PC-9 (cell line): ENCODE results near the gene AGBL3. TPM values are rescaled to one million over a fixed set of nuclear protein-coding genes. Genes with fewer than 3 reads are reported as not detected.

Source experiments
- BruUV-seq: library from RNA; stranded (reverse); fragments of 400-500 nt; replicated peaks from 2 replicates; lab custom pipeline; 2021; lab: Mats Ljungman, UMichigan
- CTCF ChIA-PET: fragments of 300-600 bp; sonication (Branson Sonifier 250); formaldehyde crosslinking; loops from one replicate; lab custom pipeline; 2022; ENCODE audit warnings: antibody characterized with exemption; lab: Charles Lee
- POLR2A ChIA-PET: fragments of 300-600 bp; sonication (Branson Sonifier 250); formaldehyde crosslinking; loops from one replicate; lab custom pipeline; 2022; ENCODE audit warnings: antibody characterized with exemption; ENCODE audit not compliant: unreplicated experiment; lab: Charles Lee
- DNase-seq, 2 experiments: peaks; one replicate each; pipeline versions ENCODE4 v3.0.0 to v3.0.0-alpha.2; 2015 to 2022; ENCODE audit warnings: mixed read lengths in 1 of 2
- H2AFZ ChIP-seq: fragments of 200-600 bp; sonication (generic); 2 replicates; pipeline ENCODE4 v1.8.1; 2017; ENCODE audit warnings: antibody characterized with exemption
- H3F3A ChIP-seq: fragments of 200-600 bp; sonication (generic); 2 replicates; pipeline ENCODE4 v1.8.1; 2017; ENCODE audit warnings: antibody characterized with exemption, mild to moderate bottlenecking, low read depth; ENCODE audit not compliant: insufficient read depth
- H3K27ac ChIP-seq: fragments of 200-600 bp; sonication (generic); 2 replicates; pipeline ENCODE4 v1.6.1; 2016; ENCODE audit warnings: mixed run types
- H3K27me3 ChIP-seq: fragments of 200-600 bp; sonication (generic); 2 replicates; pipeline ENCODE4 v1.6.1; 2016; ENCODE audit warnings: low read depth, mixed run types; ENCODE audit not compliant: insufficient read depth
- H3K36me3 ChIP-seq: fragments of 200-600 bp; sonication (generic); 2 replicates; pipeline ENCODE4 v1.6.1; 2016; ENCODE audit warnings: low read depth, mixed run types
- H3K4me1 ChIP-seq: fragments of 200-600 bp; sonication (generic); replicated peaks from 2 replicates; pipeline ENCODE4 v1.6.1; 2016; ENCODE audit warnings: mixed run types; ENCODE audit not compliant: insufficient read depth
- H3K4me2 ChIP-seq: fragments of 200-600 bp; sonication (generic); 2 replicates; pipeline ENCODE4 v1.6.1; 2017; ENCODE audit warnings: mixed run types
- H3K4me3 ChIP-seq: fragments of 200-600 bp; sonication (generic); 2 replicates; pipeline ENCODE4 v1.6.1; 2016; ENCODE audit warnings: mixed run types
- H3K79me2 ChIP-seq: fragments of 200-600 bp; sonication (generic); 2 replicates; pipeline ENCODE4 v1.6.1; 2017; ENCODE audit warnings: low read depth, mixed run types
- H3K9me2 ChIP-seq: fragments of 200-600 bp; sonication (generic); 2 replicates; pipeline ENCODE4 v1.8.1; 2017; ENCODE audit warnings: mild to moderate bottlenecking; ENCODE audit not compliant: insufficient read depth
- H3K9me3 ChIP-seq: fragments of 200-600 bp; sonication (generic); 2 replicates; pipeline ENCODE4 v1.8.1; 2016; ENCODE audit warnings: low read depth; ENCODE audit not compliant: insufficient read depth
- H4K20me1 ChIP-seq: fragments of 200-600 bp; sonication (generic); 2 replicates; pipeline ENCODE4 v1.8.1; 2017; ENCODE audit not compliant: insufficient read depth
- EZH2 ChIP-seq: fragments of 200-600 bp; sonication (generic); IDR thresholded peaks from 2 replicates; pipeline ENCODE4 v1.8.0; 2017; ENCODE audit warnings: antibody characterized with exemption, low read depth
- intact Hi-C: fragments of 100-400 bp; cut with micrococcal nuclease; formaldehyde crosslinking; loops from one replicate; pipeline ENCODE4 v1.10.0; 2022; ENCODE audit not compliant: unreplicated experiment
- total RNA-seq: library from RNA; stranded (reverse); gene quantifications from 2 replicates; pipeline ENCODE4 v1.2.3, GENCODE V29; 2021
- TF ChIP-seq, protein P1 (sequence below): fragments of 200-600 bp; sonication (generic); conservative IDR thresholded peaks from 2 replicates; pipeline ENCODE4 v1.6.1; 2017; ENCODE audit warnings: mixed run types, antibody characterized with exemption, mild to moderate bottlenecking, moderate library complexity

The AGBL3 gene
- total RNA-seq, 1 experiment from 2014 or later, result 3.2 TPM

DNA sequence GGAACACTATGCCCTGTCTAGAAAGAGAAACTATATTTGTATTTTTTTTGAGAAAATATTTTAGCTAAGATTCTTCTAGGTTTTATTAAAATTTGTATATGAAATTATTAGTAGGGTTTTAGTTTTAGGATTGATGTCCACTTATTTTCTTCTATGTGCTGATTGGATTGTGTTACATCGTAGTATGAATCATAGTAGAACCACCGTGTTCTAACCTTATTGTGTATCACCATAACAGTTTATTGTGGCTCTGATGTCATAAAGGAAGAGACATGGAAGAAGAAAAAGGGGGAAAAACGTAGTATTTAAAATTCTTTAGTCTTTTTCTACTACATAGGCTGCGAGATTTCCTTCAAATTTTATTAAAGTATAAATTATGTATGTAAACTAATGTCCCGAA lies 1.9 kb downstream of the AGBL3 start:
- no peak for DNase-seq

DNA sequence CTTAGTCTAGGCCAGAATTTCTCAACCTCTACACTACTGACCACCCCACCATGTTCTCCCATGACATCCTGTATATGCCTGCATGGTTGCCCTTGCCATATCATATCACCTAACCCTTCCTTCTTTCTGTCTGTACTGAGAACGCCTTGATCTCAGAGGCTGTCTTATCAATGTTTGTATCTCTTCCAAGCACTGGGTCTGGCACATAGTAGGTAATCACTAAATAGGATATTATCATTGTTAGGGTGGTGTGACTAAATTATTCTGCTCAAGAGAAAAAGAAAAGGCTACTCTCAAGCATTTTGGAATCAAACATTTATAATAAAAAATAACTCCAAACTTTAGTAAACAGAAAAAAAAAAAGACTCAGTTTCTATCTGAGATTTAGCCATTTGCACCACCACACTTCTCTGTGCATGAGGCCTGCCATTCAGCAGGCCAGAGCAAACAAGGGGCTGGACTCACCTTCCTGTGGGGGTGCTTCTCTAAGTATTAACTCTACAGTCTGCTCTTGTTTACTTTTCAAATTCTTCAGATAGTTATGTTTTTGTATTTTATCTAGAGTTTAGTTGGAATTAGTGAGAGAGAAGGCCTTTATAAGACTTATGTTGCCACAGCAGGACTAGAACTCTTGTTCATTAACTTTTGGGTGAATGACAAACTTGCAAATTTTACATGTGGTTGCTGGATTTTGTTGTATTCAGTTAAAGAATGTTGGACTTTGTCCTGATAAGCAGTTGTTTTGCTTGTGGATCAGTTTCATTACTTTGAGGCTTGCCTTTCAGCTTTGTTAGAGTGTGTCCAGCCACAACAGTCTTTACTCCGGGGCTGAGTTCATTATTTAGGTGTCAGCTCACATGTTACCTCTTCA lies 5.4 kb downstream of the AGBL3 start:
- intact Hi-C loops, result loop anchor here (5.0 kb wide), 1 partner anchor 986 kb away; the partner anchor contains the start of gene MTPN
- Histone ChIP-seq H3K79me2 (peaks cover 25% of the 10 kb centered on the region), H3K9me3 (no peaks in the 10 kb centered on the region), H3F3A (peaks cover 5% of the 10 kb centered on the region; the same call in 1 of the 2 replicates), H3K36me3 (peaks cover 12% of the 10 kb centered on the region; the same call in 1 of the 2 replicates), H3K27ac (no peak overlapping the region), H3K4me3 (no peak overlapping the region), H4K20me1 (no peaks in the 10 kb centered on the region), H3K27me3 (no peaks in the 10 kb centered on the region), H3K9me2 (no peaks in the 10 kb centered on the region), H2AFZ (no peak overlapping the region), H3K4me2 (no peak overlapping the region), H3K4me1 (peaks cover 13% of the 10 kb centered on the region)
- no peak for TF ChIP-seq EZH2
- TF ChIP-seq, protein P1, sequence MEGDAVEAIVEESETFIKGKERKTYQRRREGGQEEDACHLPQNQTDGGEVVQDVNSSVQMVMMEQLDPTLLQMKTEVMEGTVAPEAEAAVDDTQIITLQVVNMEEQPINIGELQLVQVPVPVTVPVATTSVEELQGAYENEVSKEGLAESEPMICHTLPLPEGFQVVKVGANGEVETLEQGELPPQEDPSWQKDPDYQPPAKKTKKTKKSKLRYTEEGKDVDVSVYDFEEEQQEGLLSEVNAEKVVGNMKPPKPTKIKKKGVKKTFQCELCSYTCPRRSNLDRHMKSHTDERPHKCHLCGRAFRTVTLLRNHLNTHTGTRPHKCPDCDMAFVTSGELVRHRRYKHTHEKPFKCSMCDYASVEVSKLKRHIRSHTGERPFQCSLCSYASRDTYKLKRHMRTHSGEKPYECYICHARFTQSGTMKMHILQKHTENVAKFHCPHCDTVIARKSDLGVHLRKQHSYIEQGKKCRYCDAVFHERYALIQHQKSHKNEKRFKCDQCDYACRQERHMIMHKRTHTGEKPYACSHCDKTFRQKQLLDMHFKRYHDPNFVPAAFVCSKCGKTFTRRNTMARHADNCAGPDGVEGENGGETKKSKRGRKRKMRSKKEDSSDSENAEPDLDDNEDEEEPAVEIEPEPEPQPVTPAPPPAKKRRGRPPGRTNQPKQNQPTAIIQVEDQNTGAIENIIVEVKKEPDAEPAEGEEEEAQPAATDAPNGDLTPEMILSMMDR, result no peak
- no peak for DNase-seq
- POLR2A ChIA-PET, result no interaction called here
- CTCF ChIA-PET, result no interaction called here
- BruUV-seq, result no TSS peak

More for the DNA sequence above, 1.9 kb downstream of the AGBL3 start:
- H3K36me3 ChIP-seq, result 0 out of 2 replicates have a peak, but pooled peaks cover 8% of the 10 kb centered on the region
- no peak overlapping the region; the same call in 1 of the 2 replicates for H3K4me3 ChIP-seq
- H4K20me1 ChIP-seq, result no peaks in the 10 kb centered on the region
- H3K4me2 ChIP-seq, result peak overlapping the region; percentile 85; the same call in 1 of the 2 replicates
- intact Hi-C loops, result loop anchor here (10.0 kb wide), 1 partner anchor 157 kb away; the partner anchor contains the start of gene TMEM140
- CTCF ChIA-PET, result no interaction called here
- H3K27me3 ChIP-seq, result no peaks in the 10 kb centered on the region
- POLR2A ChIA-PET, result no interaction called here
- peaks cover 14% of the 10 kb centered on the region for H3F3A ChIP-seq
- no peak overlapping the region for H2AFZ ChIP-seq
- H3K4me1 ChIP-seq, result peaks cover 18% of the 10 kb centered on the region
- no peak overlapping the region for H3K27ac ChIP-seq
- no TSS peak for BruUV-seq
- TF ChIP-seq EZH2, result no peak
- TF ChIP-seq, protein P1, result no peak
- no peaks in the 10 kb centered on the region for H3K9me2 ChIP-seq
- H3K79me2 ChIP-seq, result peaks cover 25% of the 10 kb centered on the region
- H3K9me3 ChIP-seq, result no peaks in the 10 kb centered on the region

DNA sequence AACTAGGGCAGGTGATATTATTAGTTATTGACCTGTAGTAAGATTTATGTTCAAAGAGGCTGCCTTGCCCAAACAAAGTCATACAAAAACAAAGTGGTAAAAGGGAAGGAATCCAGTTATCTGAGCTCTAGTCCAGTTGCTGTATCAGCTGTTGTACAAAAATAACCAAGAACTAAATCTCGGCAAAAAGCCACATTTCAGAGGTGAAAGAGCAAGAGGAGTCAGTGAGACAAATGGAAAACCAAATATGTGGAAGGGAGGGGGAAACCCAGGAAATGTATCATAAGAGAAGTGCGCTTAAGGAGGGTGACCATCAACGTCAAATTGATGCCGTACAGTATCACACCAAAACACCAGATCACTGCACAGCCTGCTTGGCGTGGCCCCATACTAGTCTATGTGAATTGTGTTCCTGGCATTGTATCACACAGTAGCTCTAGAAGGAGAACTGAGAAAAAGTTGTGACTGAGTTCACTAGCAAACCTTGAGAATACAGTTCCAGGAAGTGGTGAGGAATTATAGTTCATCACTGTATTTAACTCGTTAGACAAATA lies 6.4 kb downstream of the AGBL3 start:
- H3K27me3 ChIP-seq, result no peaks in the 10 kb centered on the region
- no peak overlapping the region for H3K4me2 ChIP-seq
- H3K9me2 ChIP-seq, result no peaks in the 10 kb centered on the region
- intact Hi-C loops, result loop anchor here (5.0 kb wide), 1 partner anchor 985 kb away; the partner anchor contains the start of gene MTPN
- peaks cover 5% of the 10 kb centered on the region; the same call in 1 of the 2 replicates for H3F3A ChIP-seq
- H4K20me1 ChIP-seq, result no peaks in the 10 kb centered on the region
- no peak overlapping the region for H2AFZ ChIP-seq
- peaks cover 12% of the 10 kb centered on the region; the same call in 1 of the 2 replicates for H3K36me3 ChIP-seq
- no peak for TF ChIP-seq EZH2
- TF ChIP-seq, protein P1, result no peak
- no TSS peak for BruUV-seq
- H3K9me3 ChIP-seq, result no peaks in the 10 kb centered on the region
- DNase-seq, result no peak
- POLR2A ChIA-PET, result no interaction called here
- H3K27ac ChIP-seq, result no peak overlapping the region
- H3K79me2 ChIP-seq, result peaks cover 15% of the 10 kb centered on the region
- no peak overlapping the region for H3K4me3 ChIP-seq
- peaks cover 6% of the 10 kb centered on the region for H3K4me1 ChIP-seq
- CTCF ChIA-PET, result no interaction called here
